ENCODE data around the gene PTMA. TPM values are rescaled to one million over a fixed set of nuclear protein-coding genes. Genes with fewer than 3 reads are reported as not detected.
A peak's percentile ranks its signal among the peaks of the same experiment; 100 is the strongest.

PTMA gene
- total RNA-seq, 1 experiment from 2014 or later, result 1,354 TPM

GRCh38 chr2:231665245-231666170 lies 42.8 kb upstream of the PTMA start:
- Mint-ChIP-seq H3K36me3 (ENCODE audit: insufficient read depth, unreplicated experiment) (peaks cover 29% of the 10 kb centered on the region), H3K27me3 (ENCODE audit: unreplicated experiment) (no peaks in the 10 kb centered on the region), H3K27ac (ENCODE audit: unreplicated experiment) (peak overlapping the region; percentile 97), H3K4me3 (ENCODE audit: low read depth, unreplicated experiment) (peak overlapping the region; percentile 75), H3K4me1 (ENCODE audit: low read depth, unreplicated experiment) (no peaks in the 10 kb centered on the region), H3K9me3 (ENCODE audit: low read depth, unreplicated experiment) (no peaks in the 10 kb centered on the region)
- intact Hi-C loops (cut with micrococcal nuclease; ENCODE audit: unreplicated experiment), result no loop called here
- no TSS peak for BruUV-seq (replicated peaks)
- no peak for DNase-seq
- CTCF ChIA-PET, result interaction anchor here (0.8 to 1.9 kb wide), 7 partner anchors 9 to 52 kb away, joined by 3 to 17 read pairs (median 5); no protein-coding TSS in a partner anchor
- TF ChIP-seq CTCF (IDR thresholded peaks at IDR 0.05; ENCODE audit: unreplicated experiment), result no peak

GRCh38 chr2:231666171-231667095 lies 41.9 kb upstream of the PTMA start:
- intact Hi-C loops (cut with micrococcal nuclease; ENCODE audit: unreplicated experiment), result no loop called here
- H3K27me3 Mint-ChIP-seq (ENCODE audit: unreplicated experiment), result no peaks in the 10 kb centered on the region
- TSS peak; percentile 88 for BruUV-seq (replicated peaks)

GRCh38 chr2:231667096-231667427 lies 41.3 kb upstream of the PTMA start:
- TSS peak; percentile 92 for BruUV-seq (replicated peaks)
- Mint-ChIP-seq H3K4me3 (ENCODE audit: low read depth, unreplicated experiment) (peak overlapping the region; percentile 75), H3K4me1 (ENCODE audit: low read depth, unreplicated experiment) (no peaks in the 10 kb centered on the region), H3K36me3 (ENCODE audit: insufficient read depth, unreplicated experiment) (peaks cover 27% of the 10 kb centered on the region), H3K27ac (ENCODE audit: unreplicated experiment) (peak overlapping the region; percentile 97), H3K27me3 (ENCODE audit: unreplicated experiment) (no peaks in the 10 kb centered on the region), H3K9me3 (ENCODE audit: low read depth, unreplicated experiment) (no peaks in the 10 kb centered on the region)
- TF ChIP-seq CTCF (IDR thresholded peaks at IDR 0.05; ENCODE audit: unreplicated experiment), result no peak
- intact Hi-C loops (cut with micrococcal nuclease; ENCODE audit: unreplicated experiment), result no loop called here
- DNase-seq, result no peak
- CTCF ChIA-PET, result interaction anchor here (0.7 to 1.9 kb wide), 9 partner anchors 8 to 234 kb away, joined by 3 to 17 read pairs (median 5); partner anchors contain the start of gene PTMA

More at GRCh38 chr2:231666171-231667095, 41.9 kb upstream of the PTMA start:
- Mint-ChIP-seq H3K9me3 (ENCODE audit: low read depth, unreplicated experiment) (no peaks in the 10 kb centered on the region), H3K27ac (ENCODE audit: unreplicated experiment) (peak overlapping the region; percentile 97), H3K36me3 (ENCODE audit: insufficient read depth, unreplicated experiment) (peaks cover 29% of the 10 kb centered on the region), H3K4me3 (ENCODE audit: low read depth, unreplicated experiment) (peak overlapping the region; percentile 75), H3K4me1 (ENCODE audit: low read depth, unreplicated experiment) (no peaks in the 10 kb centered on the region)
- CTCF ChIA-PET, result interaction anchor here (0.8 to 1.9 kb wide), 10 partner anchors 8 to 54 kb away, joined by 3 to 17 read pairs (median 5); partner anchors contain the start of gene PTMA
- DNase-seq, result peak; percentile 97
- TF ChIP-seq CTCF (IDR thresholded peaks at IDR 0.05; ENCODE audit: unreplicated experiment), result no peak

- intact Hi-C loops (cut with micrococcal nuclease; ENCODE audit: unreplicated experiment), result no loop called here
- BruUV-seq (replicated peaks), result no TSS peak
- CTCF ChIA-PET, result interaction anchor here (0.7 to 1.9 kb wide), 8 partner anchors 7 to 234 kb away, joined by 3 to 17 read pairs (median 6); partner anchors contain the start of gene PTMA
- Mint-ChIP-seq H3K4me1 (ENCODE audit: low read depth, unreplicated experiment) (no peaks in the 10 kb centered on the region), H3K36me3 (ENCODE audit: insufficient read depth, unreplicated experiment) (peaks cover 22% of the 10 kb centered on the region), H3K4me3 (ENCODE audit: low read depth, unreplicated experiment) (peak overlapping the region; percentile 75), H3K27me3 (ENCODE audit: unreplicated experiment) (no peaks in the 10 kb centered on the region), H3K9me3 (ENCODE audit: low read depth, unreplicated experiment) (no peaks in the 10 kb centered on the region), H3K27ac (ENCODE audit: unreplicated experiment) (peak overlapping the region; percentile 97)
- DNase-seq, result no peak
- no peak for TF ChIP-seq CTCF (IDR thresholded peaks at IDR 0.05; ENCODE audit: unreplicated experiment)
Measured at GRCh38 chr2:231667496-231667895, 40.8 kb upstream of the PTMA start.
